ENCODE data around the gene PTPRT. TPM values are rescaled to one million over a fixed set of nuclear protein-coding genes. Genes with fewer than 3 reads are reported as not detected.

PTPRT gene
- total RNA-seq, 1 experiment from 2014 or later = not detected

GRCh38 chr20:42373049-42373448 lies 816.7 kb downstream of the PTPRT start:
- Histone ChIP-seq H3K4me2 (ENCODE audit: low read length) (no peak overlapping the region), H3K4me3 (replicated peaks in 1 of 2; ENCODE audit: low read depth in 1 of 2, low read length in 2 of 2) (no peak overlapping the region), H3K9ac (ENCODE audit: low read length) (no peak overlapping the region), H3K27ac (ENCODE audit: low read depth, low read length) (no peak overlapping the region), H2AFZ (ENCODE audit: low read depth, low read length, poor library complexity, severe bottlenecking) (no peak overlapping the region), H3K36me3 (ENCODE audit: control insufficient read depth in 1 of 2, insufficient read depth in 2 of 2, low read length in 2 of 2) (no peaks in the 10 kb centered on the region), H3K4me1 (ENCODE audit: control insufficient read depth in 1 of 2, insufficient read depth in 2 of 2, low read length in 2 of 2) (no peaks in the 10 kb centered on the region), H4K20me1 (ENCODE audit: insufficient read depth) (no peaks in the 10 kb centered on the region), H3K9me2 (ENCODE audit: insufficient read depth) (no peaks in the 10 kb centered on the region), H3K27me3 (ENCODE audit: insufficient read depth, low read length) (no peaks in the 10 kb centered on the region), H3K9me3 (ENCODE audit: control insufficient read depth in 1 of 2, insufficient read depth in 1 of 2, low read depth in 1 of 2, low read length in 2 of 2) (peaks cover 11 to 39% of the 10 kb centered on the region in 2 experiments; a peak in 2 of 4 replicates), H3K79me2 (ENCODE audit: insufficient read depth, low read length) (no peaks in the 10 kb centered on the region)
- POLR2A ChIA-PET = no interaction called here
- RAD21 ChIA-PET (ENCODE audit: low non-redundant PET in 1 of 2, low total read pairs in 2 of 2, uncharacterized antibody in 2 of 2, unreplicated experiment in 2 of 2) = no interaction called here
- no peak for TF ChIP-seq YY1 (IDR thresholded peaks at IDR 0.05; ENCODE audit: extremely low read depth, insufficient replicate concordance, low read depth, low read length)
- TF ChIP-seq ELF1 (IDR thresholded peaks at IDR 0.05; ENCODE audit: borderline replicate concordance, low read depth) = no peak
- TF ChIP-seq CEBPB (IDR thresholded peaks at IDR 0.05; ENCODE audit: low read depth) = no peak
- TF ChIP-seq, protein P1, sequence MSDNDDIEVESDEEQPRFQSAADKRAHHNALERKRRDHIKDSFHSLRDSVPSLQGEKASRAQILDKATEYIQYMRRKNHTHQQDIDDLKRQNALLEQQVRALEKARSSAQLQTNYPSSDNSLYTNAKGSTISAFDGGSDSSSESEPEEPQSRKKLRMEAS (IDR thresholded peaks at IDR 0.05) = no peak
- no peak for TF ChIP-seq RAD21 (IDR thresholded peaks at IDR 0.05; ENCODE audit: low read depth)
- TF ChIP-seq, protein P2, sequence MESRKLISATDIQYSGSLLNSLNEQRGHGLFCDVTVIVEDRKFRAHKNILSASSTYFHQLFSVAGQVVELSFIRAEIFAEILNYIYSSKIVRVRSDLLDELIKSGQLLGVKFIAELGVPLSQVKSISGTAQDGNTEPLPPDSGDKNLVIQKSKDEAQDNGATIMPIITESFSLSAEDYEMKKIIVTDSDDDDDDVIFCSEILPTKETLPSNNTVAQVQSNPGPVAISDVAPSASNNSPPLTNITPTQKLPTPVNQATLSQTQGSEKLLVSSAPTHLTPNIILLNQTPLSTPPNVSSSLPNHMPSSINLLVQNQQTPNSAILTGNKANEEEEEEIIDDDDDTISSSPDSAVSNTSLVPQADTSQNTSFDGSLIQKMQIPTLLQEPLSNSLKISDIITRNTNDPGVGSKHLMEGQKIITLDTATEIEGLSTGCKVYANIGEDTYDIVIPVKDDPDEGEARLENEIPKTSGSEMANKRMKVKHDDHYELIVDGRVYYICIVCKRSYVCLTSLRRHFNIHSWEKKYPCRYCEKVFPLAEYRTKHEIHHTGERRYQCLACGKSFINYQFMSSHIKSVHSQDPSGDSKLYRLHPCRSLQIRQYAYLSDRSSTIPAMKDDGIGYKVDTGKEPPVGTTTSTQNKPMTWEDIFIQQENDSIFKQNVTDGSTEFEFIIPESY (IDR thresholded peaks at IDR 0.05; ENCODE audit: extremely low read depth, insufficient replicate concordance, low read length) = no peak
- TF ChIP-seq SIN3A (IDR thresholded peaks at IDR 0.05; ENCODE audit: low read depth) = no peak
- TF ChIP-seq POLR2AphosphoS5 (IDR thresholded peaks at IDR 0.05; ENCODE audit: low read depth, low read length) = no peak
- TF ChIP-seq, protein P3, sequence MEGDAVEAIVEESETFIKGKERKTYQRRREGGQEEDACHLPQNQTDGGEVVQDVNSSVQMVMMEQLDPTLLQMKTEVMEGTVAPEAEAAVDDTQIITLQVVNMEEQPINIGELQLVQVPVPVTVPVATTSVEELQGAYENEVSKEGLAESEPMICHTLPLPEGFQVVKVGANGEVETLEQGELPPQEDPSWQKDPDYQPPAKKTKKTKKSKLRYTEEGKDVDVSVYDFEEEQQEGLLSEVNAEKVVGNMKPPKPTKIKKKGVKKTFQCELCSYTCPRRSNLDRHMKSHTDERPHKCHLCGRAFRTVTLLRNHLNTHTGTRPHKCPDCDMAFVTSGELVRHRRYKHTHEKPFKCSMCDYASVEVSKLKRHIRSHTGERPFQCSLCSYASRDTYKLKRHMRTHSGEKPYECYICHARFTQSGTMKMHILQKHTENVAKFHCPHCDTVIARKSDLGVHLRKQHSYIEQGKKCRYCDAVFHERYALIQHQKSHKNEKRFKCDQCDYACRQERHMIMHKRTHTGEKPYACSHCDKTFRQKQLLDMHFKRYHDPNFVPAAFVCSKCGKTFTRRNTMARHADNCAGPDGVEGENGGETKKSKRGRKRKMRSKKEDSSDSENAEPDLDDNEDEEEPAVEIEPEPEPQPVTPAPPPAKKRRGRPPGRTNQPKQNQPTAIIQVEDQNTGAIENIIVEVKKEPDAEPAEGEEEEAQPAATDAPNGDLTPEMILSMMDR (IDR thresholded peaks at IDR 0.05 in 2 of 3, conservative IDR thresholded peaks at IDR 0.05 in 1 of 3; ENCODE audit: borderline replicate concordance in 1 of 3, insufficient read depth in 1 of 3, low read depth in 2 of 3, low read length in 2 of 3) = no peak
- BruUV-seq (replicated peaks) = no TSS peak
- intact Hi-C loops (cut with micrococcal nuclease) = no loop called here
- CTCF ChIA-PET = no interaction called here
- no peak for DNase-seq (ENCODE audit: low read depth, low spot score)
- no peak for ATAC-seq

All from HCT116 (cell line).